CD4-positive, alpha-beta T cell treated with Interleukin-4 for 4 hours (primary cell): ENCODE measurements around the gene PKP3.
"Not testable (repeated sequence)": the region's sequence is repeated elsewhere in the genome, so short reads cannot be mapped to it uniquely, and the experiment has no call there.

Experiments
- DNase-seq: peaks from one replicate; pipeline ENCODE4 v3.0.0-alpha.2; 2020

PKP3 gene

GRCh38 chr11:431921-432320 is 37.9 kb downstream of the PKP3 start:
- no peak for DNase-seq

- DNase-seq: no peak
These were observed 38.6 kb downstream of the PKP3 start for GRCh38 chr11:432501-433100.

DNA sequence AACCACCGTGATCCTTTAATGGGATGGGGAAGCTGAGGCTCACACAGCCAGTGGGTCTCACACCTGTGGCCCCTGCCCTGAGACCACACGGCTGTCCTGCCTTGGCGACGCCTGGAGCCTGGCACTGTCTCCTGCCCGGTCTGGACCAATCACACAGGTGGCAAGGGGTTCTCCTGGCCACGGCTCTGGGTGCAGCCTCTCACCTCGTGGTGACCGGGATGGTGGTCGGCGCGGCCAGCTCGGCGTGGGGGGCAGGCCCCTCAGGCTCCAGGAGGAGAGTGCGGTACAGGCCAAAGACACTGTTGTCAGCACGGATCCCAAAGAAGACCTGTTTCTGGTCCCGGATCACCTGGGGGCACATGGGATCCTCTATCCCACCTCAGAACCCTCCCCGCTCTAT is 39.1 kb downstream of the PKP3 start:
- DNase-seq: no peak

DNA sequence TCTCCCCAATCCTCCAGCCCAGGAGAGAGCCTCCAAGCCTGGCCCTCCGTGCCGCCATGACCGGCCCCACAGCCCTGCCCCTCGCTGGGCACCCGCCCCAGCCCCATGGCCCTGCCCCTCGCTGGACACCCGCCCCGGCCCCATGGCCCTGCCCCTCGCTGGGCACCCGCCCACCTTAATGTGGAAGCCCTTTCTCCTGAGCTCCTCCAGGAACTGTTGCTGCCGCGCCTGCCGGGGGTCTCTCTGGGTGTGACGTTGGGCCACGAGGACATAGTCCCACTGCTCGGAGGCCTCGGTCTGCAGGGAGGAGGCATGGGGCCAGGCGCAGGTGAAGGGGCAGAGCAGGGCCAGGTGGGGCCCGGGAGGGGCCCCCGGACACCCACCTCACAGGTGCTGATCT is 39.6 kb downstream of the PKP3 start:
- no peak for DNase-seq

GRCh38 chr11:434496-434895 is 40.5 kb downstream of the PKP3 start:
- no peak for DNase-seq

GRCh38 chr11:434999-435740 is 41.2 kb downstream of the PKP3 start:
- DNase-seq: not testable (repeated sequence)

GRCh38 chr11:437228-437870 is 43.3 kb downstream of the PKP3 start:
- no peak for DNase-seq

DNA sequence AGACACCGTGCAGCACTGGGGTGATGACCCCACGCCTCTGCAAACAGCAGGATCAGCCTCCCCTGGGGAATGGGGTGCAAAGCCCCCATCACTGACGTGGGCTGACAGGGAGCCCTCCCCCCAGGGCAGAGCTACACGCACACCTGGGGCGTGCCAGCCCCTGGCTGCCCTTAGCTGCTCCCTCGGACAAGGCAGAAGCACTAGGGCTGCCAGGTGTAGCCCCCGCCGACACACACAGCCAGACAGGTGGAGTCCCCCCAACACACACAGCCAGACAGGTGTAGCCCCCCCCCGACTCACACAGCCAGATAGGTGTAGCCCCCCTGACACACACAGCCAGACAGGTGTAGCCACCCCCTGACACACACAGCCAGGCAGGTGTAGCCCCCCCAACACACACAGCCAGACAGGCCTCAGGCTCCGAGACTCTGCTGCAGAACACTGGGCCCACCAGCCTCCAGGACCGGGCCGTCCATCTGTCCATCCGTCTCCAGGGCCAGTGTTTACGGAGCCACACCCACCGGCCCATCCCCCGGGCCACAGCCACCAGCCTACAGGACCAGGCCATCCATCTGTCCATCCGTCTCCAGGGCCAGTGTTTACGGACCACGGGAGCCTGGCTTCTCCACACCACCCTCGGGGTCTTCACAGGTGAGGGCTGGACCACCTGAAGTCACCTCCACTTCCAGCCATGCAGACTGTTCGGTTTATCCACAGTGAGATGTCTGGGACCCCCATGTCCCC is 44.3 kb downstream of the PKP3 start:
- no peak for DNase-seq

DNA sequence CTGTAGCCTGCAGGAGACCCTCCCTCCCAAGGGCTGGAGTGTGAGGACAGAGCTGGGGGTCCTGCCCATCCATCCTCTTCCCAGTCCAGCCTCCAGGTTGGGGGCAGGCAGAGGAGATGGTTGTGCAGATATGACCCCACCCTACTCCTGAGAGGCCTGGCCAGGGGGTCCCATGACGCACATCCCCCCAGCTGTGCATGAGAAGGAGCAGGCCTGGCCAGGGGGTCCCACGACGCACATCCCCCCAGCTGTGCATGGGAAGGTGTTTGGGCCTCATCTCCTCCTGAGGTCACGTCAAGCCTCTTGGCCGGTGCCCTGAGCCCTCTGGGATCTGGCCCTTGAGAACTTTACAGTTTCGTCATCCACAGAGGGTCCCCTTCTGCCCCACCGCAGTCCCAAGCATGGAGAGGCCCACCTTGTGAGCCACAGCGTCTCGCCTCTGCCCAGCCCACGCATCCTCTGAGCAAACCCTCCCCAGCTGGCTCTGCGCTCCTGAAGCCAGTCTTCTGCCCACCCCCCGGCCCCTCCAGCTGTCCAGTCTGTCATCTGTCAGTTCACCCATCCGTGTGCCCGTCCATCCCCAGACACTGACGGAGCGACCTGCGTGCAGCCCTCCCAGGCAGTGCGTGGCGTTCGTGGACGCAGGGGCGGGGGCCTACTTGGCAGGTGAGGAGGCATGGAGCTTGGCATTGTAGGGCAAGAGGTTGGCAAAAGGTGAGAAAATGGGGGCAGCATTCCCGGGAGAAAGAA is 45.5 kb downstream of the PKP3 start:
- DNase-seq: no peak

- no peak for DNase-seq
These were observed 46.3 kb downstream of the PKP3 start for GRCh38 chr11:440065-441042.

DNA sequence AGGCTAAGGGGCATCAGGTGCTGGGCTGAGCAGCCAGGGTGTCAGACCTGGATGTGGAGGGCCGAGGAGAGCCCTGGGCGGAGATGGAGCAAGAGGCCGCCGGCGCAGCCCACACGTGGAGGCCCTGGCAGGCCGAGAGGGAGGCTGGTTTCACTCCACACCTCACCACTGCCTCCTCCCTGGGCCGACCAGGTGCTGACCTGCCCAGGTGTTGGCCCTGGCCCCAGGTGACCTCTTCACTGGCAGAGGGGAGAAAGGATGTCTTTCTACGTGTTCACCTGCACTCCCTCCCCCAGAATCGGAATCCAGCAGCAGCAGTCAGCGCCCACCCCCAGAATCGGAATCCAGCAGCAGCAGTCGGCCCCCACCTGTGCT is 47.0 kb downstream of the PKP3 start:
- no peak for DNase-seq

DNA sequence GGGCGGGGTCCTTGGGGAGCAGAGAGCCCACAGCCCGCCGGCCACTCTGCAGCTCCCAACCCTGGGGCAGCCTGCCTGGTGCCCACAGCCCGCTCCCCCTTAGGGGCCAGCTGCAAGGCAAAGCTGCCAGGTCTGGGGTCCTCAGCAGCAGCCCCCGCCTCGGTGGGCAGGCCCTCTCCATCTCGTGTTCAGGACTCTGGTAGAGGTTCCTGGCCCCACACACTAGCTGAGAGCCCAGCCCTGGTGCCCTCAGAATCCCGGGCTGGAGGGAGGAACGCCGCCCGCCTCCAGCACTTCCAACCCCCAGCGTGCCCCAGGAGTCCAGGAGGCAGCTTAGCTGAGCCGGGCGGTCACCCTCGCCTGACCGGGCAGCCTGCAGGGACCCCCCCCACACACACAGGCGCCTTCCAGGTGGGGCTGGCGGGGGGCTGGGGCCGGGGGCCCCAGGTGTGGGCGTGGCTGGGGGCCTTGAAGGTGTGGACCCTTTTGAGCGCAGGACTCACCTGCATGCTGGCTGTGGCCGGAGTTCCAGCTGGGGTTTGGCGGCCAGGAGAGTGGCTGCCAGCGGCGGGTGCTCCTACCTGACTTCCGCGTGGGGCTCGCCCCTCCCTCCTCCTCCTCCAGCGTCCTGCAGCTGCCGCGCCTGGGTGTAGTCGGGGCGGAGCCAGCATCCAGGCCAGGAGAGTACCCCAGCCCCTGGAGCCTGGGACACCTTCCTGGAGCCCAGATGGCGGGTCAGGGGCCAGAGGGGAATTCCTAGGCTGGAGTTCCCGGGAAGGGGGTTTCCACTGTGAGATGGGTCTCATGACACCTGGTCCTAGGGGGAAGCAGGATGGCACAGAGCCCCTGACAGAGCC is 47.6 kb downstream of the PKP3 start, which contains the start of gene ANO9:
ANO9 (minus strand) TSS at position 594 of the 857 bp plus-strand sequence; CDS start at position 509, 85 bp downstream.
- peak; percentile 54 for DNase-seq

GRCh38 chr11:442611-443081 is 48.6 kb downstream of the PKP3 start:
- no peak for DNase-seq

DNA sequence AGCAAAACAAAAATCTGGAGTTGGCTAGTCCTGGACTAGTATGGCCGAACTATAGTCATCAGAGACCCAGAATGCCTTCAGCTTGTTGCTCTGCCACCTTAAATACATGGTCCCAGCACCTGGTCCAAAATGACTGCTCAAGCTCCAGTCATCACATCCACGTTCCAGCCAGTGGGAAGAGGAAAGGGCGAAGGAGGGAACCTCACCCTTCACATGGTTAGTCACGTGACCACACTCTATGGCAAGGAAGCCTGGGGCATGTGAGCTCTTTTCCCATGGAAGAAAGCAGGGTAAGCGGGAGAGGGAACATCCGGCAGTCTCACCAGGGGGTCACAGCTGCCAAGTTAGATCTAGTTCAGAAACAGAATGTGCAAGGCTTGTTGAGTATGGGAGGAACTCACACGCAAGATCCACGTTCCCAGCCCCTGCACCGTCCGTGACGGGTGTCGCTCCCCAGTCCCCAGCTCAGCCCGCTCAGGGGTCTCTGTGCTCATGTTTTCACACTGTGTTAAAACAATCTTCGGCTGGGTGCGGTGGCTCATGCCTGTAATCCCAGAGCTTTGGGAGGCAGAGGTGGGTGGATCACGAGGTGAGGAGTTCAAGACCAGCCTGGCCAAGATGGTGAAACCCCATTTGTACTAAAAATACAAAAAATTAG is 49.7 kb downstream of the PKP3 start:
- no peak for DNase-seq

DNA sequence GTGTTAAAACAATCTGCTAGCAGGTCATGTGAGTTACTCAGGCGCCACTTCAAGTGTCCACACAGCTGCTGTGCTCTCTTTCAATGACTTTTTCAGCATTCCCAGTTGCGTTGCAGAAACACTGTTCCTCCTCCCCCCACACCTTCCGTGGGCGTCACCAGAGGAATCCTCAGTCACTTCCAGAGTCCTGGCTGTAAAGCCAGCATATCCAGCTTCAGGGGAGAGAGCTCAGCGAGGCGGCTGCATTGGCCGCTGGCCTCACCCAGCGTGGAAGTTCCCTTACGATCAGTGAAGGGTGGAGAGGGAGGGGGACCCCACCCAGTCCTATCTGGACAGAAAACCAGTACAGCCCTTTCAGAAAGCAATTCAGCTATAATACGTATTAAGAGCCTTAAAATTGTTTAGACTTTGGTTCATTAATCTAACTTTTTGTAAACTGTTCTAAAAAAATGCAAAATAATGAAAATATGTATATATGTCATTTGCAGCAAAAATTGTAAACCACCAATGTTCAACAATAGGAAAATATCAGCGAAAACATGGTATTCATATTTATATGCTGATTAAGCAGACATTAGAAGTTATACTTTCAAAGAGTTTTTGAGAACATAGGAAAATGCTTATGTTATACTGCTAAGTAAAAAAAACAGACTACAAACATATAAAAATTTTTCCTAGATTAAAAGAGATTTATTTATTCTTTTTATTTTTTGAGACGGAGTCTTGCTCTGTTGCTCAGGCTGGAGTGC is 50.6 kb downstream of the PKP3 start:
- DNase-seq: no peak

- no peak for DNase-seq
These were observed 52.0 kb downstream of the PKP3 start for GRCh38 chr11:445765-446588.

- DNase-seq: no peak
These were observed 52.9 kb downstream of the PKP3 start for GRCh38 chr11:446891-447290.
